Naive thymus-derived CD4-positive, alpha-beta T cell (primary cell): Measurements from ENCODE around the gene MPDZ. TPM values are rescaled to one million over a fixed set of nuclear protein-coding genes. Genes with fewer than 3 reads are reported as not detected.

ENCODE experiments used
- ATAC-seq: fragments of 150-1000 bp; cut with Tn5 transposase; 2 replicates; pipeline ENCODE4 v1.10.0; 2021; ENCODE audit warnings: mild to moderate bottlenecking, moderate library complexity
- CTCF ChIA-PET: fragments of 350-600 bp; sonication (Branson Sonifier 250); formaldehyde crosslinking; loops from one replicate; lab custom pipeline; 2021; ENCODE audit warnings: antibody characterized with exemption; lab: Charles Lee
- POLR2A ChIA-PET: fragments of 350-600 bp; sonication (Branson Sonifier 250); formaldehyde crosslinking; loops from one replicate; lab custom pipeline; 2021; ENCODE audit warnings: antibody characterized with exemption, inconsistent platforms; lab: Charles Lee
- DNase-seq, 9 donors: peaks; one replicate each; pipeline versions ENCODE4 v3.0.0 to v3.0.0-alpha.2; 2020 to 2022; ENCODE audit warnings: mixed read lengths in 1 of 9
- H3K27ac ChIP-seq: one replicate; pipeline ENCODE4 v1.7.0; 2013; ENCODE audit warnings: mild to moderate bottlenecking, low read depth, low read length, moderate library complexity
- H3K27me3 ChIP-seq, 2 donors: one replicate each; pipeline ENCODE4 v1.7.0; 2013; ENCODE audit warnings: low read length in 2 of 2, mild to moderate bottlenecking in 2 of 2, moderate library complexity in 2 of 2; ENCODE audit not compliant: control insufficient read depth in 2 of 2, insufficient read depth in 2 of 2
- H3K36me3 ChIP-seq, 3 experiments: 1 replicate in 2 of 3; 2 replicates in 1 of 3; pipeline ENCODE4 v1.7.0; 2013; ENCODE audit warnings: low read length in 3 of 3, mild to moderate bottlenecking in 3 of 3, moderate library complexity in 1 of 3; ENCODE audit not compliant: insufficient read depth in 3 of 3, control insufficient read depth in 2 of 3
- H3K4me1 ChIP-seq, 2 donors: one replicate each; pipeline ENCODE4 v1.7.0; 2013; ENCODE audit warnings: low read length in 2 of 2, mild to moderate bottlenecking in 2 of 2, moderate library complexity in 1 of 2; ENCODE audit not compliant: control insufficient read depth in 2 of 2, insufficient read depth in 2 of 2
- H3K4me3 ChIP-seq: 2 replicates; pipeline ENCODE4 v1.7.0; 2013; ENCODE audit warnings: mild to moderate bottlenecking, low read length
- H3K9me3 ChIP-seq, 3 experiments: 1 replicate in 2 of 3; 2 replicates in 1 of 3; pipeline ENCODE4 v1.7.0; 2013; ENCODE audit warnings: low read length in 3 of 3; ENCODE audit not compliant: control insufficient read depth in 2 of 3
- H3K27ac Mint-ChIP-seq, 9 donors: one replicate each; pipeline ENCODE4 v1.8.0; 2020 to 2022; ENCODE audit warnings: mixed read lengths in 9 of 9, mild to moderate bottlenecking in 8 of 9, moderate library complexity in 5 of 9, inconsistent platforms in 2 of 9
- H3K27me3 Mint-ChIP-seq, 5 donors: one replicate each; pipeline ENCODE4 v1.8.0; 2021 to 2022; ENCODE audit warnings: mixed read lengths in 5 of 5, mild to moderate bottlenecking in 1 of 5
- H3K36me3 Mint-ChIP-seq, 5 donors: one replicate each; pipeline ENCODE4 v1.8.0; 2020 to 2022; ENCODE audit warnings: mixed read lengths in 5 of 5, mild to moderate bottlenecking in 3 of 5, inconsistent platforms in 1 of 5
- H3K4me1 Mint-ChIP-seq, 7 donors: one replicate each; pipeline ENCODE4 v1.8.0; 2020 to 2022; ENCODE audit warnings: mixed read lengths in 7 of 7, mild to moderate bottlenecking in 3 of 7, inconsistent platforms in 1 of 7
- H3K4me3 Mint-ChIP-seq, 10 donors: one replicate each; pipeline ENCODE4 v1.8.0; 2020 to 2022; ENCODE audit warnings: mild to moderate bottlenecking in 10 of 10, mixed read lengths in 10 of 10, moderate library complexity in 6 of 10, inconsistent platforms in 2 of 10
- H3K9me3 Mint-ChIP-seq, 11 donors: one replicate each; pipeline ENCODE4 v1.8.0; 2020 to 2022; ENCODE audit warnings: mixed read lengths in 11 of 11, mild to moderate bottlenecking in 4 of 11, inconsistent platforms in 1 of 11, moderate library complexity in 1 of 11
- intact Hi-C, 2 donors: fragments of 100-400 bp; cut with micrococcal nuclease; formaldehyde crosslinking; loops; one replicate each; pipeline ENCODE4 v1.15.1; 2023
- polyA plus RNA-seq, 2 donors: library from polyadenylated mRNA; unstranded; fragments of 300-500 nt; fragmentation: Illumina TruSeq; gene quantifications; one replicate each; pipeline ENCODE4 v1.2.3, GENCODE V29; 2021
- total RNA-seq, 6 experiments: library from RNA in 5 of 6; stranded (reverse) in 5 of 6; gene quantifications; 1 replicate in 5 of 6; 2 replicates in 1 of 6; pipeline ENCODE4 v1.2.3 and lab custom pipeline; 2021 to 2026

MPDZ gene
- total and polyA plus RNA-seq, 7 experiments from 2014 or later = 0.07 TPM; not detected in 6

GRCh38 chr9:13174906-13175639 is 104.4 kb downstream of the MPDZ start:
- no peaks in the 10 kb centered on the region for H3K27me3 Mint-ChIP-seq
- DNase-seq = no peak
- no peaks in the 10 kb centered on the region for H3K4me1 Mint-ChIP-seq
- Histone ChIP-seq H3K9me3 (no peaks in the 10 kb centered on the region), H3K4me1 (no peaks in the 10 kb centered on the region), H3K36me3 (no peaks in the 10 kb centered on the region), H3K27ac (no peak overlapping the region), H3K4me3 (no peak overlapping the region), H3K27me3 (no peaks in the 10 kb centered on the region)
- peaks cover 0 to 26% (median 5%) of the 10 kb centered on the region in 11 donors for H3K9me3 Mint-ChIP-seq
- ChIA-PET CTCF (no interaction called here), POLR2A (no interaction called here)
- no peaks in the 10 kb centered on the region for H3K36me3 Mint-ChIP-seq
- no peak overlapping the region for H3K4me3 Mint-ChIP-seq
- no peak for ATAC-seq
- intact Hi-C loops = no loop called here
- no peak overlapping the region for H3K27ac Mint-ChIP-seq

- intact Hi-C loops = no loop called here
These were observed 105.9 kb downstream of the MPDZ start for GRCh38 chr9:13173553-13173952.

GRCh38 chr9:13171261-13171660 is 108.2 kb downstream of the MPDZ start:
- ATAC-seq (no peak), DNase-seq (no peak)
- H3K9me3 ChIP-seq = no peaks in the 10 kb centered on the region
- Mint-ChIP-seq H3K36me3 (no peaks in the 10 kb centered on the region), H3K4me1 (no peaks in the 10 kb centered on the region), H3K27me3 (no peaks in the 10 kb centered on the region), H3K27ac (no peak overlapping the region), H3K9me3 (peaks cover 0 to 20% (median 5%) of the 10 kb centered on the region in 11 donors), H3K4me3 (no peak overlapping the region)
- ChIA-PET CTCF (no interaction called here), POLR2A (no interaction called here)
- no peaks in the 10 kb centered on the region for H3K27me3 ChIP-seq
- intact Hi-C loops = no loop called here
- H3K4me1 ChIP-seq = no peaks in the 10 kb centered on the region
- H3K4me3 ChIP-seq = no peak overlapping the region
- no peaks in the 10 kb centered on the region for H3K36me3 ChIP-seq
- H3K27ac ChIP-seq = no peak overlapping the region

More at GRCh38 chr9:13173553-13173952, 105.9 kb downstream of the MPDZ start:
- Mint-ChIP-seq H3K27ac (no peak overlapping the region), H3K27me3 (no peaks in the 10 kb centered on the region), H3K36me3 (no peaks in the 10 kb centered on the region), H3K9me3 (peaks cover 0 to 24% (median 5%) of the 10 kb centered on the region in 11 donors), H3K4me1 (no peaks in the 10 kb centered on the region), H3K4me3 (no peak overlapping the region)
- no peak for DNase-seq
- H3K36me3 ChIP-seq = no peaks in the 10 kb centered on the region
- H3K27ac ChIP-seq = no peak overlapping the region
- ATAC-seq = no peak
- ChIA-PET CTCF (no interaction called here), POLR2A (no interaction called here)
- no peaks in the 10 kb centered on the region for H3K27me3 ChIP-seq
- H3K4me1 ChIP-seq = no peaks in the 10 kb centered on the region
- H3K9me3 ChIP-seq = no peaks in the 10 kb centered on the region
- no peak overlapping the region for H3K4me3 ChIP-seq

GRCh38 chr9:13166996-13167395 is 112.5 kb downstream of the MPDZ start:
- Mint-ChIP-seq H3K27me3 (no peaks in the 10 kb centered on the region), H3K36me3 (no peaks in the 10 kb centered on the region), H3K4me3 (no peak overlapping the region), H3K4me1 (no peaks in the 10 kb centered on the region), H3K27ac (no peak overlapping the region), H3K9me3 (peaks cover 0 to 14% (median 3%) of the 10 kb centered on the region in 11 donors)
- H3K9me3 ChIP-seq = no peaks in the 10 kb centered on the region
- H3K27me3 ChIP-seq = no peaks in the 10 kb centered on the region
- no peaks in the 10 kb centered on the region for H3K4me1 ChIP-seq
- ATAC-seq = no peak
- POLR2A ChIA-PET = no interaction called here
- no peak overlapping the region for H3K4me3 ChIP-seq
- no peaks in the 10 kb centered on the region for H3K36me3 ChIP-seq
- DNase-seq = no peak
- intact Hi-C loops = no loop called here
- no peak overlapping the region for H3K27ac ChIP-seq
- CTCF ChIA-PET = no interaction called here

GRCh38 chr9:13165956-13166355 is 113.5 kb downstream of the MPDZ start:
- Histone ChIP-seq H3K27me3 (no peaks in the 10 kb centered on the region), H3K36me3 (no peaks in the 10 kb centered on the region), H3K4me1 (no peaks in the 10 kb centered on the region), H3K27ac (no peak overlapping the region), H3K4me3 (no peak overlapping the region), H3K9me3 (no peaks in the 10 kb centered on the region)
- Mint-ChIP-seq H3K27me3 (no peaks in the 10 kb centered on the region), H3K4me1 (no peaks in the 10 kb centered on the region), H3K9me3 (peaks cover 0 to 5% (median 1%) of the 10 kb centered on the region in 11 donors), H3K27ac (no peak overlapping the region), H3K36me3 (no peaks in the 10 kb centered on the region), H3K4me3 (no peak overlapping the region)
- ChIA-PET POLR2A (no interaction called here), CTCF (no interaction called here)
- no peak for ATAC-seq
- DNase-seq = no peak
- intact Hi-C loops = no loop called here

GRCh38 chr9:13165236-13165945 is 114.1 kb downstream of the MPDZ start:
- intact Hi-C loops = no loop called here
- Mint-ChIP-seq H3K4me1 (no peaks in the 10 kb centered on the region), H3K36me3 (no peaks in the 10 kb centered on the region), H3K9me3 (peaks cover 0 to 6% (median 2%) of the 10 kb centered on the region in 11 donors), H3K27me3 (no peaks in the 10 kb centered on the region), H3K4me3 (no peak overlapping the region), H3K27ac (no peak overlapping the region)
- Histone ChIP-seq H3K4me1 (no peaks in the 10 kb centered on the region), H3K27ac (no peak overlapping the region), H3K36me3 (no peaks in the 10 kb centered on the region), H3K9me3 (no peaks in the 10 kb centered on the region), H3K27me3 (no peaks in the 10 kb centered on the region), H3K4me3 (no peak overlapping the region)
- CTCF ChIA-PET = interaction anchor here (0.6 kb wide), 2 partner anchors 57 to 541 kb away, joined by 3 to 4 read pairs; no protein-coding TSS in a partner anchor
- POLR2A ChIA-PET = no interaction called here
- DNase-seq = no peak
- no peak for ATAC-seq
